Trophoblast cell (in vitro differentiated cells and primary cell): ENCODE results near the gene RALGDS. TPM values are rescaled to one million over a fixed set of nuclear protein-coding genes. Genes with fewer than 3 reads are reported as not detected.
"Not testable (repeated sequence)": the region's sequence is repeated elsewhere in the genome, so short reads cannot be mapped to it uniquely, and the experiment has no call there.

ENCODE experiments used
- DNase-seq, 2 donors: peaks; one replicate each; pipeline ENCODE4 v3.0.0-alpha.2; 2016
- H2AFZ ChIP-seq: 2 replicates; pipeline ENCODE4 v1.6.1; 2013; ENCODE audit warnings: low read length, moderate library complexity, mild to moderate bottlenecking; ENCODE audit not compliant: insufficient read depth, poor library complexity
- H2AK5ac ChIP-seq: 2 replicates; pipeline ENCODE4 v1.6.1; 2013; ENCODE audit warnings: mild to moderate bottlenecking, low read length
- H2BK120ac ChIP-seq: 2 replicates; pipeline ENCODE4 v1.6.1; 2013; ENCODE audit warnings: low read length, mild to moderate bottlenecking, moderate library complexity; ENCODE audit not compliant: insufficient read depth, poor library complexity
- H2BK12ac ChIP-seq: 2 replicates; pipeline ENCODE4 v1.6.1; 2013; ENCODE audit warnings: mild to moderate bottlenecking, low read length, moderate library complexity
- H2BK5ac ChIP-seq: 2 replicates; pipeline ENCODE4 v1.6.1; 2013; ENCODE audit warnings: low read length, low read depth, moderate library complexity, mild to moderate bottlenecking; ENCODE audit not compliant: poor library complexity
- H3K14ac ChIP-seq: 2 replicates; pipeline ENCODE4 v1.6.1; 2013; ENCODE audit warnings: mild to moderate bottlenecking, low read length
- H3K18ac ChIP-seq: 2 replicates; pipeline ENCODE4 v1.6.1; 2013; ENCODE audit warnings: mild to moderate bottlenecking, low read length
- H3K23ac ChIP-seq: 2 replicates; pipeline ENCODE4 v1.6.1; 2013; ENCODE audit warnings: low read length
- H3K27ac ChIP-seq: 2 replicates; pipeline ENCODE4 v1.5.1; 2013; ENCODE audit warnings: low read depth, mild to moderate bottlenecking, inconsistent platforms, low read length, moderate library complexity
- H3K27me3 ChIP-seq: 2 replicates; pipeline ENCODE4 v1.6.1; 2013; ENCODE audit warnings: inconsistent platforms, mild to moderate bottlenecking, low read length, moderate library complexity; ENCODE audit not compliant: insufficient read depth
- H3K36me3 ChIP-seq, 2 experiments: 1 replicate in 1 of 2; 2 replicates in 1 of 2; pipeline ENCODE4 v1.6.1; 2013; ENCODE audit warnings: low read length in 2 of 2, mild to moderate bottlenecking in 2 of 2, moderate library complexity in 1 of 2; ENCODE audit not compliant: insufficient read depth in 2 of 2, control insufficient read depth in 1 of 2
- H3K4ac ChIP-seq: 2 replicates; pipeline ENCODE4 v1.6.1; 2013; ENCODE audit warnings: low read depth, mild to moderate bottlenecking, low read length, moderate library complexity
- H3K4me1 ChIP-seq, 2 experiments: 1 replicate in 1 of 2; 2 replicates in 1 of 2; pipeline ENCODE4 v1.6.1; 2013; ENCODE audit warnings: low read length in 2 of 2, mild to moderate bottlenecking in 2 of 2, moderate library complexity in 1 of 2; ENCODE audit not compliant: insufficient read depth in 2 of 2, control insufficient read depth in 1 of 2
- H3K4me2 ChIP-seq: 2 replicates; pipeline ENCODE4 v1.6.1; 2013; ENCODE audit warnings: inconsistent platforms, mild to moderate bottlenecking, low read length, moderate library complexity
- H3K4me3 ChIP-seq: 2 replicates; pipeline ENCODE4 v1.5.1; 2013; ENCODE audit warnings: mild to moderate bottlenecking, low read depth, low read length, inconsistent platforms
- H3K79me1 ChIP-seq: one replicate; pipeline ENCODE4 v1.6.1; 2013; ENCODE audit warnings: low read length
- H3K79me2 ChIP-seq: 2 replicates; pipeline ENCODE4 v1.6.1; 2013; ENCODE audit warnings: low read length, mild to moderate bottlenecking; ENCODE audit not compliant: control insufficient read depth, insufficient read depth, poor library complexity
- H3K9ac ChIP-seq: 2 replicates; pipeline ENCODE4 v1.6.1; 2013; ENCODE audit warnings: mild to moderate bottlenecking, low read length
- H3K9me3 ChIP-seq: 2 replicates; pipeline ENCODE4 v1.6.1; 2013; ENCODE audit warnings: low read depth, mild to moderate bottlenecking, control low read depth, inconsistent platforms, low read length; ENCODE audit not compliant: insufficient read depth
- H4K12ac ChIP-seq: 2 replicates; pipeline ENCODE4 v1.6.1; 2013; ENCODE audit warnings: low read depth, mild to moderate bottlenecking, low read length, moderate library complexity
- H4K8ac ChIP-seq: 2 replicates; pipeline ENCODE4 v1.6.1; 2013; ENCODE audit warnings: low read depth, mild to moderate bottlenecking, low read length, moderate library complexity
- H4K91ac ChIP-seq: one replicate; pipeline ENCODE4 v1.6.1; 2013; ENCODE audit warnings: low read depth, mild to moderate bottlenecking, low read length, moderate library complexity
- WGBS: extraction: QIAGEN DNeasy Blood & Tissue Kit; methylation state at CpG from one replicate; pipeline ENCODE4 v1.1.7; 2013; ENCODE audit warnings: missing lambda C conversion rate; ENCODE audit not compliant: insufficient read length, insufficient coverage; ENCODE audit errors: extremely low coverage; 5-methylcytosine and 5-hydroxymethylcytosine counted together
- polyA plus RNA-seq: library from polyadenylated mRNA; stranded (reverse); fragments of 200-250 nt; gene quantifications from 2 replicates; pipeline ENCODE4 v1.2.3, GENCODE V29; 2013

The RALGDS gene
- 39.2 and 39.5 TPM in 2 replicates for polyA plus RNA-seq

DNA sequence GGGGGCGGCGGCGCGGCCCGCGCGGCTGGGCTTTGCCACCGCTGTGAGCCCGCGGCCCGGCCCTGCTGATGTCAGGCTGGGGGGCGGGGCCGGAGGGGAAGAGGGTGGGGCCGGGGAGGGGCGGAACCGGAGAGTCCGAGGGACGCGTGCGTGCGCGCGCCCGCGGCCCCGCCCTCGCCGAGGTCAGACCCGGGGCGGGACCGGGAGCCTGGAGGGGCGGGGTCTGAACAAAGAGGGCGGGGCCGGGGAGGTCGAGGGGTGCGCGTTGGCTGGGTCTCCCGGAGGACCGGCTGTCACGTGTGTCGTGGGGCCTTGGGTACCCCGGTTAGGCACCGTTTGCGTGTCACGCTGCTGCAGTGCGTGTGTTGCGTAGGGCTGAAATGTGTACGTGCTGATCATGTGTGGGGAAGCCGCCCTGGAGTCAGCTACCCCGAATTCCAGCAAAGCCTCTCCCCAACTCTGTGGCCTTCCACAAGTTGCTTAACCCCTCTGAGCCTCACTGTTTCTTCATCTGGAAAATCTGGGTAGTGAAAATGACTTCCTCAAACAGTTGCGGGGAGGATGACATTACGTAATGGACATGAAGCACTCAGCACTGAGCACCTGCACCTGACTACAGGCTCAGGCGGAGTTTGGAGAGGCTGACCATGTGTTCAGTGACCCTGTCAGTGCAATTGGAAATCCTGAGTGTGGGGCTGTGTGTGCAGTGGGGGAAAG lies at the start of gene RALGDS:
TSS of gene RALGDS (minus strand) at position 43 of the 717 bp plus-strand sequence. CDS start 86 bp downstream, outside the sequence.
- no CpG with 5 or more reads among the region's 53 CpGs for WGBS
- H3K4me2 ChIP-seq: peak within 1 kb of the TSS; percentile 95

DNA sequence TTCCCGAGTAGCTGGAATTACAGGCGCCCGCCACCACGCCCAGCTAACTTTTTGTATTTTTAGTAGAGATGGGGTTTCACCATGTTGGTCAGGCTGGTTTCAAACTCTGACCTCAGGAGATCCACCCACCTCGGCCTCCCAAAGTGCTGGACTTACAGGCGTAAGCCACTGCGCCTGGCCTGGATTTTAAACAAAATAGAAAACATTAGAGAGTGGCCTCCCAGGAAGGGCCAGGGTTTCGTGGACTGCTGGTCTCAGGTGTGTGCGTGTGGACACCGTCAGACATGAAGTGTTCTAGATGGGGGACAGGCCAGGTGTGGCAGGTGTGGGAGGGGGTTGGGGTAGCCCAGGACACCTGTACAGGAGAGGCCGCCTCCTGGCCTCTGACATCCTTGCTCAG lies 49.7 kb upstream of the RALGDS start:
- H2AK5ac ChIP-seq: peak overlapping the region; percentile 59
- H4K91ac ChIP-seq: peak overlapping the region; percentile 45
- no peaks in the 10 kb centered on the region for H3K36me3 ChIP-seq
- peak overlapping the region; percentile 27 for H3K14ac ChIP-seq
- H3K79me1 ChIP-seq: peaks cover 9% of the 10 kb centered on the region
- no peaks in the 10 kb centered on the region for H3K27me3 ChIP-seq
- H3K4me2 ChIP-seq: no peak overlapping the region
- H3K18ac ChIP-seq: peak overlapping the region; percentile 50
- H3K9me3 ChIP-seq: no peaks in the 10 kb centered on the region
- H3K27ac ChIP-seq: no peak overlapping the region
- H4K8ac ChIP-seq: no peak overlapping the region
- no peak overlapping the region for H2AFZ ChIP-seq
- WGBS: no CpG with 5 or more reads among the region's 11 CpGs
- H3K4me1 ChIP-seq: peaks cover 7 to 17% of the 10 kb centered on the region in 2 experiments
- H3K23ac ChIP-seq: no peak overlapping the region
- H2BK5ac ChIP-seq: no peak overlapping the region
- no peak overlapping the region for H3K9ac ChIP-seq
- H2BK120ac ChIP-seq: peak overlapping the region; percentile 49
- no peak overlapping the region for H3K4ac ChIP-seq
- no peaks in the 10 kb centered on the region for H3K79me2 ChIP-seq
- DNase-seq: no peak
- H2BK12ac ChIP-seq: peak overlapping the region; percentile 28
- H3K4me3 ChIP-seq: no peak overlapping the region
- no peak overlapping the region for H4K12ac ChIP-seq

More for the DNA sequence above, at the start of gene RALGDS:
- peak within 1 kb of the TSS; percentile 84 for H3K14ac ChIP-seq
- H3K4me3 ChIP-seq: peak within 1 kb of the TSS; percentile 79
- peaks cover 5% of the 10 kb centered on the region for H3K9me3 ChIP-seq
- no peaks in the 10 kb centered on the region for H3K27me3 ChIP-seq
- no peak within 1 kb of the TSS for H3K27ac ChIP-seq
- peaks cover 21 to 22% of the 10 kb centered on the region in 2 experiments for H3K4me1 ChIP-seq
- peaks cover 6% of the 10 kb centered on the region for H3K79me2 ChIP-seq
- peak within 1 kb of the TSS; percentile 37 for H3K4ac ChIP-seq
- H2BK120ac ChIP-seq: peak within 1 kb of the TSS; percentile 57
- no peak within 1 kb of the TSS for H2BK12ac ChIP-seq
- peak within 1 kb of the TSS; percentile 48 for H4K91ac ChIP-seq
- peak within 1 kb of the TSS; percentile 71 for H3K18ac ChIP-seq
- peak within 1 kb of the TSS; percentile 73 for H2AFZ ChIP-seq
- H3K36me3 ChIP-seq: no peaks in the 10 kb centered on the region
- peak within 1 kb of the TSS; percentile 69 for H3K9ac ChIP-seq
- H3K23ac ChIP-seq: no peak within 1 kb of the TSS
- peak within 1 kb of the TSS; percentile 50 for H2AK5ac ChIP-seq
- peak within 1 kb of the TSS; percentile 40 for H4K12ac ChIP-seq
- DNase-seq: peak; percentile 83 to 87
- H3K79me1 ChIP-seq: peaks cover 5% of the 10 kb centered on the region
- peak within 1 kb of the TSS; percentile 12 for H2BK5ac ChIP-seq
- H4K8ac ChIP-seq: peak within 1 kb of the TSS; percentile 76

DNA sequence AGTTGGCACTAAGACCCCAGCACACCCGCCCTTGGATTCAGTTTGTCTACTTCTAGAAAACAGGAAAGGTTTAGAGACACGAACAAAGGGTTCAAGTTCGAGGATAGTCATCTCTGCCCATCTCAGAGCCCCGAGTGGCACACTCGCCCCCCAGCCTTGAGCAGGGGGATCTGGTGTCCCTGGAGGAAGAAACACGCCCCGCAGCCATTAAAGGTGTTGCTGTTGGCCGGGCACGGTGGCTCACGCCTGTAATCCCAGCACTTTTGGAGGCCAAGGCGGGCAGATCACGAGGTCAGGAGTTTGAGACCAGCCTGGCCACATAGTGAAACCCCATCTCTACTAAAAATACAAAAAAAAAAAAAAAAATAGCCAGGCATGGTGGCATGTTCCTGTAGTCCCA lies 48.6 kb upstream of the RALGDS start:
- not testable (repeated sequence) for H3K4me2 ChIP-seq, H3K4me3 ChIP-seq, H2AFZ ChIP-seq, DNase-seq, H2AK5ac ChIP-seq, H3K23ac ChIP-seq, H3K18ac ChIP-seq, H3K9ac ChIP-seq, H3K79me1 ChIP-seq, H3K27me3 ChIP-seq, H3K79me2 ChIP-seq, H3K9me3 ChIP-seq, H4K12ac ChIP-seq, H3K36me3 ChIP-seq
- peak overlapping the region; percentile 79 for H2BK5ac ChIP-seq
- H4K91ac ChIP-seq: peak overlapping the region; percentile 95
- H3K4ac ChIP-seq: peak overlapping the region; percentile 16
- H3K4me1 ChIP-seq: peaks cover 8 to 19% of the 10 kb centered on the region in 2 experiments
- no CpG with 5 or more reads among the region's 12 CpGs for WGBS
- H4K8ac ChIP-seq: peak overlapping the region; percentile 9
- peak overlapping the region; percentile 65 for H3K27ac ChIP-seq
- peak overlapping the region; percentile 37 for H2BK12ac ChIP-seq
- H2BK120ac ChIP-seq: peak overlapping the region; percentile 86
- peak overlapping the region; percentile 32 for H3K14ac ChIP-seq

- H3K9ac ChIP-seq: no peak overlapping the region
- H3K14ac ChIP-seq: peak overlapping the region; percentile 9
- no peak overlapping the region for H3K23ac ChIP-seq
- no peaks in the 10 kb centered on the region for H3K79me2 ChIP-seq
- H2AFZ ChIP-seq: no peak overlapping the region
- peak overlapping the region; percentile 47 for H4K91ac ChIP-seq
- peak overlapping the region; percentile 65 for H3K27ac ChIP-seq
- H3K9me3 ChIP-seq: no peaks in the 10 kb centered on the region
- H2BK120ac ChIP-seq: peak overlapping the region; percentile 13
- H2BK12ac ChIP-seq: peak overlapping the region; percentile 0
- H3K4me1 ChIP-seq: peaks cover 13 to 24% of the 10 kb centered on the region in 2 experiments
- H4K8ac ChIP-seq: peak overlapping the region; percentile 7
- no CpG with 5 or more reads among the region's 13 CpGs for WGBS
- no peak overlapping the region for H3K4ac ChIP-seq
- peak; percentile 27 to 34 for DNase-seq
- H3K4me3 ChIP-seq: peak overlapping the region; percentile 49
- no peaks in the 10 kb centered on the region for H3K27me3 ChIP-seq
- H3K18ac ChIP-seq: peak overlapping the region; percentile 6
- no peak overlapping the region for H2AK5ac ChIP-seq
- peak overlapping the region; percentile 6 for H3K4me2 ChIP-seq
- peaks cover 11% of the 10 kb centered on the region for H3K79me1 ChIP-seq
- no peak overlapping the region for H2BK5ac ChIP-seq
- no peak overlapping the region for H4K12ac ChIP-seq
- H3K36me3 ChIP-seq: no peaks in the 10 kb centered on the region
Observed at GRCh38 chr9:133169102-133169501, 48.1 kb upstream of the RALGDS start.
